ENCODE measurements around the gene CTIF.

The CTIF gene

DNA sequence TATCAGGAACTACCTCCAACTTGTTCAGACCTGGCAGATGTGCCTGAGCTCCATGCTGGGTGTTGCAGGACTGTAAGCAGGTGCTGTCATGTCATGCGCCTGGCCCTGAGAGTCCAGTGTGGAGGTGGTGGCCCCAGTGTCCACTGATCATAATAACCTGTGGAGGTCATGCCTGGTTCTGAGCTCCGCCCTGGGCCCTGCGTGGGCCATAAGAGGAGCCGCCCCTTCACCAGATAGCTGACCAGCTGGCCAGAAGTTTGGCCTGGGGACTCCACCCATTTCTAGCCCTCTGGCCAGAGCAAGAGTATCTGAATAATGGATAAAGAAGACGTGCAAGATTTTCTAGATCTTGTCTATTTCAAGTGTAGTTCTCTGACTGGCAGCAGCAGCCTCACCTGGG lies 72.4 kb downstream of the CTIF start:
- no peak overlapping the region for H3K4me3 ChIP-seq (ENCODE audit: low read depth, low read length)
- no peak overlapping the region for H3K27ac ChIP-seq
- TF ChIP-seq, protein P1, sequence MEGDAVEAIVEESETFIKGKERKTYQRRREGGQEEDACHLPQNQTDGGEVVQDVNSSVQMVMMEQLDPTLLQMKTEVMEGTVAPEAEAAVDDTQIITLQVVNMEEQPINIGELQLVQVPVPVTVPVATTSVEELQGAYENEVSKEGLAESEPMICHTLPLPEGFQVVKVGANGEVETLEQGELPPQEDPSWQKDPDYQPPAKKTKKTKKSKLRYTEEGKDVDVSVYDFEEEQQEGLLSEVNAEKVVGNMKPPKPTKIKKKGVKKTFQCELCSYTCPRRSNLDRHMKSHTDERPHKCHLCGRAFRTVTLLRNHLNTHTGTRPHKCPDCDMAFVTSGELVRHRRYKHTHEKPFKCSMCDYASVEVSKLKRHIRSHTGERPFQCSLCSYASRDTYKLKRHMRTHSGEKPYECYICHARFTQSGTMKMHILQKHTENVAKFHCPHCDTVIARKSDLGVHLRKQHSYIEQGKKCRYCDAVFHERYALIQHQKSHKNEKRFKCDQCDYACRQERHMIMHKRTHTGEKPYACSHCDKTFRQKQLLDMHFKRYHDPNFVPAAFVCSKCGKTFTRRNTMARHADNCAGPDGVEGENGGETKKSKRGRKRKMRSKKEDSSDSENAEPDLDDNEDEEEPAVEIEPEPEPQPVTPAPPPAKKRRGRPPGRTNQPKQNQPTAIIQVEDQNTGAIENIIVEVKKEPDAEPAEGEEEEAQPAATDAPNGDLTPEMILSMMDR (IDR thresholded peaks at IDR 0.05), result no peak
- no peak overlapping the region for H3K9ac ChIP-seq
- no peak overlapping the region for H2AFZ ChIP-seq
- H3K27me3 ChIP-seq (ENCODE audit: control insufficient read depth, insufficient read depth, low read length), result no peaks in the 10 kb centered on the region
- H3K4me1 ChIP-seq, result peaks cover 19% of the 10 kb centered on the region
- no peaks in the 10 kb centered on the region for H3K9me3 ChIP-seq (ENCODE audit: control insufficient read depth, low read length)
- no peak overlapping the region for H3K4me2 ChIP-seq (ENCODE audit: low read length)
- no peaks in the 10 kb centered on the region for H3K36me3 ChIP-seq (ENCODE audit: control insufficient read depth, insufficient read depth, low read length)
- H3K79me2 ChIP-seq, result peaks cover 10% of the 10 kb centered on the region

GRCh38 chr18:48611785-48612480 lies 73.1 kb downstream of the CTIF start:
- Histone ChIP-seq H3K4me2 (ENCODE audit: low read length) (no peak overlapping the region), H3K4me3 (ENCODE audit: low read depth, low read length) (no peak overlapping the region), H3K9me3 (ENCODE audit: control insufficient read depth, low read length) (no peaks in the 10 kb centered on the region), H3K9ac (no peak overlapping the region), H2AFZ (no peak overlapping the region), H3K27me3 (ENCODE audit: control insufficient read depth, insufficient read depth, low read length) (no peaks in the 10 kb centered on the region), H3K27ac (no peak overlapping the region), H3K4me1 (peaks cover 19% of the 10 kb centered on the region), H3K79me2 (peaks cover 15% of the 10 kb centered on the region), H3K36me3 (ENCODE audit: control insufficient read depth, insufficient read depth, low read length) (no peaks in the 10 kb centered on the region)
- TF ChIP-seq, protein P1 (IDR thresholded peaks at IDR 0.05), result no peak

GRCh38 chr18:48612511-48612910 lies 73.7 kb downstream of the CTIF start:
- no peak overlapping the region for H3K27ac ChIP-seq

GRCh38 chr18:48612917-48613316 lies 74.1 kb downstream of the CTIF start:
- Histone ChIP-seq H3K27ac (no peak overlapping the region), H3K9ac (no peak overlapping the region)
- TF ChIP-seq, protein P1 (IDR thresholded peaks at IDR 0.05), result no peak

More at GRCh38 chr18:48612511-48612910, 73.7 kb downstream of the CTIF start:
- Histone ChIP-seq H3K9me3 (ENCODE audit: control insufficient read depth, low read length) (no peaks in the 10 kb centered on the region), H3K79me2 (peaks cover 15% of the 10 kb centered on the region), H3K4me2 (ENCODE audit: low read length) (no peak overlapping the region), H3K9ac (no peak overlapping the region), H2AFZ (no peak overlapping the region), H3K27me3 (ENCODE audit: control insufficient read depth, insufficient read depth, low read length) (no peaks in the 10 kb centered on the region), H3K4me3 (ENCODE audit: low read depth, low read length) (no peak overlapping the region), H3K4me1 (peaks cover 17% of the 10 kb centered on the region), H3K36me3 (ENCODE audit: control insufficient read depth, insufficient read depth, low read length) (no peaks in the 10 kb centered on the region)
- TF ChIP-seq, protein P1 (IDR thresholded peaks at IDR 0.05), result no peak

More at GRCh38 chr18:48612917-48613316, 74.1 kb downstream of the CTIF start:
- no peaks in the 10 kb centered on the region for H3K36me3 ChIP-seq (ENCODE audit: control insufficient read depth, insufficient read depth, low read length)
- H3K4me1 ChIP-seq, result peaks cover 15% of the 10 kb centered on the region
- H2AFZ ChIP-seq, result no peak overlapping the region
- no peaks in the 10 kb centered on the region for H3K27me3 ChIP-seq (ENCODE audit: control insufficient read depth, insufficient read depth, low read length)
- peaks cover 15% of the 10 kb centered on the region for H3K79me2 ChIP-seq
- H3K9me3 ChIP-seq (ENCODE audit: control insufficient read depth, low read length), result no peaks in the 10 kb centered on the region
- H3K4me3 ChIP-seq (ENCODE audit: low read depth, low read length), result no peak overlapping the region
- H3K4me2 ChIP-seq (ENCODE audit: low read length), result no peak overlapping the region
